Measurements from ENCODE around the gene ATXN1.
"Not testable (repeated sequence)": the region's sequence is repeated elsewhere in the genome, so short reads cannot be mapped to it uniquely, and the experiment has no call there.

ATXN1 gene

DNA sequence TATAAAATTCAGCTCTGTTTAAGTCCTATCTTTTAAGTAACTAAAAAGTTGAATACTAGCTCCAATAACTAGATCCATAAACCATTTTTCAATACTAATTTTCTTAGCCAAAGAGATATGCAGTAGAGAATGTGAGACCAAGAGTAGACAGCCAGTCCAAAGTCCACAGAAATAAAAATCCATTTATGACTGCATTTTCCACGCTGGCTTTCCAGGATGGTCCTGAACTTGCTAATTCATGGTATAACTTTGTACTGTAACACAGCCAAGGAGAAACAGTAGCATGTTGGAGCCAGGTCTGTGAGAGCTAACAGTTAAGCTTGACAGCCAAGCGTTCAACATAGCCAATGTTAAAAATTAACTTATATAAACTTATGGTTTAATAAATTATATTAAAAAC is 366.6 kb downstream of the ATXN1 start:
- no peaks in the 10 kb centered on the region for H3K36me3 ChIP-seq (ENCODE audit: control insufficient read depth, low read length)
- no peaks in the 10 kb centered on the region for H3K9me2 ChIP-seq (replicated peaks; ENCODE audit: control insufficient read depth, low read length)
- no peaks in the 10 kb centered on the region for H3K9me3 ChIP-seq (ENCODE audit: control insufficient read depth, insufficient read depth, low read length)
- H3K4me2 ChIP-seq (ENCODE audit: low read length) = no peak overlapping the region
- no peaks in the 10 kb centered on the region for H3K4me1 ChIP-seq (ENCODE audit: control insufficient read depth, low read length)
- no peak overlapping the region for H3K27ac ChIP-seq (ENCODE audit: low read depth, low read length)
- TF ChIP-seq EZH2phosphoT487 (IDR thresholded peaks at IDR 0.05; ENCODE audit: borderline replicate concordance, low read length) (no peak), CTCF (IDR thresholded peaks at IDR 0.05; ENCODE audit: low read depth, low read length, poor library complexity, severe bottlenecking) (no peak)
- H3K27me3 ChIP-seq (ENCODE audit: control insufficient read depth, low read length) = no peaks in the 10 kb centered on the region
- no peaks in the 10 kb centered on the region for H3F3A ChIP-seq (ENCODE audit: control insufficient read depth, insufficient read depth)
- H3K4me3 ChIP-seq (ENCODE audit: low read length) = no peak overlapping the region
- H4K20me1 ChIP-seq (ENCODE audit: control insufficient read depth, insufficient read depth, low read depth, low read length) = no peaks in the 10 kb centered on the region
- no peaks in the 10 kb centered on the region for H3K79me2 ChIP-seq (ENCODE audit: control insufficient read depth, low read length)

GRCh38 chr6:16393326-16393725 is 367.9 kb downstream of the ATXN1 start:
- Histone ChIP-seq H3K27me3 (ENCODE audit: control insufficient read depth, low read length) (no peaks in the 10 kb centered on the region), H3K4me1 (ENCODE audit: control insufficient read depth, low read length) (no peaks in the 10 kb centered on the region), H3F3A (ENCODE audit: control insufficient read depth, insufficient read depth) (no peaks in the 10 kb centered on the region), H3K27ac (ENCODE audit: low read depth, low read length) (no peak overlapping the region), H3K9me3 (ENCODE audit: control insufficient read depth, insufficient read depth, low read length) (no peaks in the 10 kb centered on the region), H3K36me3 (ENCODE audit: control insufficient read depth, low read length) (no peaks in the 10 kb centered on the region), H3K79me2 (ENCODE audit: control insufficient read depth, low read length) (no peaks in the 10 kb centered on the region), H4K20me1 (ENCODE audit: control insufficient read depth, insufficient read depth, low read depth, low read length) (no peaks in the 10 kb centered on the region), H3K4me2 (ENCODE audit: low read length) (no peak overlapping the region), H3K4me3 (ENCODE audit: low read length) (no peak overlapping the region), H3K9me2 (replicated peaks; ENCODE audit: control insufficient read depth, low read length) (no peaks in the 10 kb centered on the region)
- TF ChIP-seq CTCF (IDR thresholded peaks at IDR 0.05; ENCODE audit: low read depth, low read length, poor library complexity, severe bottlenecking) = no peak
- TF ChIP-seq EZH2phosphoT487 (IDR thresholded peaks at IDR 0.05; ENCODE audit: borderline replicate concordance, low read length) = no peak

DNA sequence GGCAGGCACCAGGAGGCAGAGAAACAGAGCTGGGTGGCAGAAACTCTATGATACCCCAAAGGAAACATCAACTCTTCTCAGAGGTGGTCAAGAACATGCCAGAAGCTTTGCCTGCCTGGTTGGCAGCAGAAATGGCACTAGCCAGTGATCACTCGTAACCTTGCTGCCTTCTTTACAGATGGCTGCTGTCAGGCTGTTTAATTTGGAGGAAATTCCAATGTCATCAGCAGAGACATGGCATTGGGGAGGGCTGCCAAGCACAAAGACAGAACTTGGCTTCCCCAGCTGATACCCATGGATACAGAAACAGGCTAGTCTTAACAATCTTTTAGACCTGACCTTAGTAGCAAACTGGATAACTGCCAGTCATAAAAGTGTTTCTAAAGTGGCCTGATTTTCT is 369.2 kb downstream of the ATXN1 start:
- Histone ChIP-seq H4K20me1 (ENCODE audit: control insufficient read depth, insufficient read depth, low read depth, low read length) (no peaks in the 10 kb centered on the region), H3K4me3 (ENCODE audit: low read length) (no peak overlapping the region), H3K79me2 (ENCODE audit: control insufficient read depth, low read length) (no peaks in the 10 kb centered on the region), H3K9me2 (replicated peaks; ENCODE audit: control insufficient read depth, low read length) (no peaks in the 10 kb centered on the region), H3F3A (ENCODE audit: control insufficient read depth, insufficient read depth) (no peaks in the 10 kb centered on the region), H3K27me3 (ENCODE audit: control insufficient read depth, low read length) (no peaks in the 10 kb centered on the region), H3K36me3 (ENCODE audit: control insufficient read depth, low read length) (no peaks in the 10 kb centered on the region), H3K9me3 (ENCODE audit: control insufficient read depth, insufficient read depth, low read length) (no peaks in the 10 kb centered on the region), H3K4me2 (ENCODE audit: low read length) (no peak overlapping the region), H3K4me1 (ENCODE audit: control insufficient read depth, low read length) (no peaks in the 10 kb centered on the region), H3K27ac (ENCODE audit: low read depth, low read length) (no peak overlapping the region)
- TF ChIP-seq CTCF (IDR thresholded peaks at IDR 0.05; ENCODE audit: low read depth, low read length, poor library complexity, severe bottlenecking) = no peak
- TF ChIP-seq EZH2phosphoT487 (IDR thresholded peaks at IDR 0.05; ENCODE audit: borderline replicate concordance, low read length) = no peak

DNA sequence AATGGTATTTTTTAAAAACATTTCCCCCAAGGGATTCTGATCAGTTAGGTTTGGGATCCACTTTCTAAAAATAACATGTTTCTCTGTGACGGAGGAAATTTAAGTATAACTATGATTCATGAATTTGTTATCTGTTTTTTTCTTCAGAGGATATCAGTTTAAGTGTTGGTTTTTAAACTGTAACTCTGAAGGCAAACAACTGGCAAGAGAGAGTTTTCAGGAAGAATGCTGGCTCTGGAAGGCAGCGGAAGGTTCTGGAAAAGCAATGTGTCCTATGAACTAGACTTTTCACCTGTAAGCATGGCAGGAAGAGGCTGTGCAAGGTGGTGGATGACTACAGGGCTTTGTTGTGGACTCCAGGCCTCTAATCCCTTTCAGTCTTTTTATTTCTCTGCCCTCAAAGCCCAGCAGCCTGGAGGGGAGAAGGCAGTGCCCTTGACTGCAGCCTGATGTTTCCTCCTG is 369.8 kb downstream of the ATXN1 start:
- no peaks in the 10 kb centered on the region for H4K20me1 ChIP-seq (ENCODE audit: control insufficient read depth, insufficient read depth, low read depth, low read length)
- no peaks in the 10 kb centered on the region for H3K9me2 ChIP-seq (replicated peaks; ENCODE audit: control insufficient read depth, low read length)
- H3K27ac ChIP-seq (ENCODE audit: low read depth, low read length) = no peak overlapping the region
- no peaks in the 10 kb centered on the region for H3K79me2 ChIP-seq (ENCODE audit: control insufficient read depth, low read length)
- no peaks in the 10 kb centered on the region for H3K36me3 ChIP-seq (ENCODE audit: control insufficient read depth, low read length)
- no peak overlapping the region for H3K4me2 ChIP-seq (ENCODE audit: low read length)
- H3K4me1 ChIP-seq (ENCODE audit: control insufficient read depth, low read length) = no peaks in the 10 kb centered on the region
- no peak overlapping the region for H3K4me3 ChIP-seq (ENCODE audit: low read length)
- no peaks in the 10 kb centered on the region for H3K9me3 ChIP-seq (ENCODE audit: control insufficient read depth, insufficient read depth, low read length)
- TF ChIP-seq EZH2phosphoT487 (IDR thresholded peaks at IDR 0.05; ENCODE audit: borderline replicate concordance, low read length) (no peak), CTCF (IDR thresholded peaks at IDR 0.05; ENCODE audit: low read depth, low read length, poor library complexity, severe bottlenecking) (no peak)
- no peaks in the 10 kb centered on the region for H3K27me3 ChIP-seq (ENCODE audit: control insufficient read depth, low read length)
- H3F3A ChIP-seq (ENCODE audit: control insufficient read depth, insufficient read depth) = no peaks in the 10 kb centered on the region

DNA sequence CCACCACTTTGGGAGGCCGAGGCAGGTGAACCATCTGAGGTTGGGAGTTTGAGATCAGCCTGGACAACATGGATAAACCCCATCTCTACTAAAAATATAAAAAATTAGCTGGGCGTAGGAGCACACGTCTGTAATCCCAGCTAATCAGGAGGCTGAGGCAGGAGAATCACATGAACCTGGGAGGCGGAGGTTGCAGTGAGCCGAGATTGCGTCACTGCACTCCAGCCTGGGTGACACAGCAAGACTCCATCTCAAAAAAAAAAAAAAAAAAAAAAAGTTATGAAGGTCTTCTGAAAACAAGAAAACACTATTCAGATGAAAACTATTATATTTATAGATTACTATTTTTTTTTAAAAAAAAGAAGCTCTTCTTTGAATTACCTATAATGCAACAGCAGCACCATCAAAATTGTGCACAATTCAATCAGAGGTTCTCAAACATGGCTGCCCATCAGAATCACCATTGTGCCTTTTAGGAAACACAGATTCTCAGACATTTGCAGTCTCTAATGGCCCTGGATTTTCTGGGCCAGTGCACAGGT is 370.3 kb downstream of the ATXN1 start:
- H3K9me3 ChIP-seq (ENCODE audit: control insufficient read depth, insufficient read depth, low read length); H3K36me3 ChIP-seq (ENCODE audit: control insufficient read depth, low read length); H3F3A ChIP-seq (ENCODE audit: control insufficient read depth, insufficient read depth); H3K79me2 ChIP-seq (ENCODE audit: control insufficient read depth, low read length); H3K27ac ChIP-seq (ENCODE audit: low read depth, low read length); H3K4me1 ChIP-seq (ENCODE audit: control insufficient read depth, low read length); H3K27me3 ChIP-seq (ENCODE audit: control insufficient read depth, low read length); H3K4me2 ChIP-seq (ENCODE audit: low read length); H3K4me3 ChIP-seq (ENCODE audit: low read length); H3K9me2 ChIP-seq (replicated peaks; ENCODE audit: control insufficient read depth, low read length); H4K20me1 ChIP-seq (ENCODE audit: control insufficient read depth, insufficient read depth, low read depth, low read length): not testable (repeated sequence)
